WTC11 (cell line): ENCODE results near the gene PFKP. TPM values are rescaled to one million over a fixed set of nuclear protein-coding genes. Genes with fewer than 3 reads are reported as not detected.

Source experiments
- ATAC-seq: fragments of 200-7000 bp; cut with Tn5 transposase; 2 replicates; pipeline ENCODE4 v1.10.0; 2021; ENCODE audit warnings: mild to moderate bottlenecking, moderate library complexity
- CTCF ChIA-PET: fragments of 300-600 bp; sonication (Branson Sonifier 250); formaldehyde crosslinking; loops from one replicate; lab custom pipeline; 2021; ENCODE audit warnings: antibody characterized with exemption; lab: Charles Lee
- POLR2A ChIA-PET: fragments of 350-600 bp; sonication (Branson Sonifier 250); formaldehyde crosslinking; loops from one replicate; lab custom pipeline; 2021; ENCODE audit warnings: antibody characterized with exemption; lab: Charles Lee
- DNase-seq: peaks from one replicate; pipeline ENCODE4 v3.0.0; 2021; ENCODE audit warnings: low spot score
- H3K27ac Mint-ChIP-seq: 2 replicates; pipeline ENCODE4 v1.8.0; 2021; ENCODE audit warnings: mixed read lengths
- H3K27me3 Mint-ChIP-seq: 2 replicates; pipeline ENCODE4 v1.8.0; 2021; ENCODE audit warnings: low read depth, mild to moderate bottlenecking, moderate library complexity, mixed read lengths
- H3K36me3 Mint-ChIP-seq: 2 replicates; pipeline ENCODE4 v1.8.0; 2021; ENCODE audit warnings: mixed read lengths
- H3K4me1 Mint-ChIP-seq: 2 replicates; pipeline ENCODE4 v1.8.0; 2022; ENCODE audit warnings: mixed read lengths
- H3K4me3 Mint-ChIP-seq: 2 replicates; pipeline ENCODE4 v1.8.0; 2021; ENCODE audit warnings: mild to moderate bottlenecking, moderate library complexity, mixed read lengths
- H3K9me3 Mint-ChIP-seq: 2 replicates; pipeline ENCODE4 v1.8.0; 2021; ENCODE audit warnings: mixed read lengths
- ARID4B ChIP-seq: sonication (generic); formaldehyde crosslinking; IDR thresholded peaks from 2 replicates; pipeline ENCODE4 v1.8.0; 2023; ENCODE audit warnings: missing genetic modification reagents, mild to moderate bottlenecking, borderline replicate concordance
- ATF3 ChIP-seq: sonication (generic); formaldehyde crosslinking; conservative IDR thresholded peaks from 2 replicates; pipeline ENCODE4 v1.8.1; 2022; ENCODE audit warnings: mild to moderate bottlenecking, missing genetic modification reagents
- ETV6 ChIP-seq: sonication (generic); formaldehyde crosslinking; IDR thresholded peaks from 2 replicates; pipeline ENCODE4 v1.8.1; 2022; ENCODE audit warnings: mild to moderate bottlenecking, missing genetic modification reagents
- FOXJ3 ChIP-seq: sonication (generic); formaldehyde crosslinking; IDR thresholded peaks from 2 replicates; pipeline ENCODE4 v1.9.0; 2021; ENCODE audit warnings: missing genetic modification reagents, mild to moderate bottlenecking, borderline replicate concordance
- FOXK1 ChIP-seq: sonication (generic); formaldehyde crosslinking; IDR thresholded peaks from 2 replicates; pipeline ENCODE4 v1.8.0; 2022; ENCODE audit warnings: mild to moderate bottlenecking, moderate library complexity, missing genetic modification reagents
- IRF2 ChIP-seq: sonication (generic); formaldehyde crosslinking; IDR thresholded peaks from 2 replicates; pipeline ENCODE4 v1.8.0; 2022; ENCODE audit warnings: low read depth, missing genetic modification reagents, borderline replicate concordance
- JAZF1 ChIP-seq: fragments of 250-450 bp; sonication (Bioruptor Pico); IDR thresholded peaks from 2 replicates; pipeline ENCODE4 v1.9.0; 2021; ENCODE audit warnings: moderate library complexity, mild to moderate bottlenecking, inconsistent platforms
- NR1H2 ChIP-seq: sonication (generic); formaldehyde crosslinking; IDR thresholded peaks from 2 replicates; pipeline ENCODE4 v1.9.0; 2021; ENCODE audit warnings: mild to moderate bottlenecking, moderate library complexity, missing genetic modification reagents
- SMAD4 ChIP-seq: sonication (generic); formaldehyde crosslinking; IDR thresholded peaks from 2 replicates; pipeline ENCODE4 v1.8.0; 2022; ENCODE audit warnings: mild to moderate bottlenecking, missing genetic modification reagents
- SOX15 ChIP-seq: fragments of 250-450 bp; sonication (Bioruptor Pico); IDR thresholded peaks from 2 replicates; pipeline ENCODE4 v1.9.0; 2021; ENCODE audit warnings: mild to moderate bottlenecking
- TEAD1 ChIP-seq: sonication (generic); formaldehyde crosslinking; IDR thresholded peaks from 2 replicates; pipeline ENCODE4 v1.8.0; 2022; ENCODE audit warnings: mild to moderate bottlenecking, missing genetic modification reagents
- ZNF281 ChIP-seq: sonication (generic); formaldehyde crosslinking; IDR thresholded peaks from 2 replicates; pipeline ENCODE4 v1.8.0; 2023; ENCODE audit warnings: mild to moderate bottlenecking, missing genetic modification reagents
- total RNA-seq: library from RNA; stranded (reverse); gene quantifications from 3 replicates; pipeline ENCODE4 v1.2.3, GENCODE V29; 2021
- TF ChIP-seq, protein P1 (sequence below): sonication (generic); formaldehyde crosslinking; IDR thresholded peaks from 2 replicates; pipeline ENCODE4 v1.8.1; 2023; ENCODE audit warnings: mild to moderate bottlenecking, moderate library complexity, missing genetic modification reagents
- TF ChIP-seq, protein P2 (sequence below): sonication (generic); formaldehyde crosslinking; IDR thresholded peaks from 2 replicates; pipeline ENCODE4 v1.8.1; 2022; ENCODE audit warnings: low read depth, missing genetic modification reagents, borderline replicate concordance
- TF ChIP-seq, protein P3 (sequence below): fragments of 250-450 bp; sonication (Bioruptor Pico); conservative IDR thresholded peaks from 2 replicates; pipeline ENCODE4 v1.9.0; 2021; ENCODE audit warnings: mild to moderate bottlenecking

PFKP gene
- total RNA-seq, 1 experiment from 2014 or later, result 127 TPM

GRCh38 chr10:3111621-3112163 lies 44.3 kb downstream of the PFKP start (continued):
- no peak for TF ChIP-seq FOXK1 (CRISPR knock-in tag)
- TF ChIP-seq JAZF1 (CRISPR knock-in tag), result no peak
- no peak for TF ChIP-seq ETV6 (CRISPR knock-in tag)
- no peak for TF ChIP-seq FOXJ3
- TF ChIP-seq, protein P1, sequence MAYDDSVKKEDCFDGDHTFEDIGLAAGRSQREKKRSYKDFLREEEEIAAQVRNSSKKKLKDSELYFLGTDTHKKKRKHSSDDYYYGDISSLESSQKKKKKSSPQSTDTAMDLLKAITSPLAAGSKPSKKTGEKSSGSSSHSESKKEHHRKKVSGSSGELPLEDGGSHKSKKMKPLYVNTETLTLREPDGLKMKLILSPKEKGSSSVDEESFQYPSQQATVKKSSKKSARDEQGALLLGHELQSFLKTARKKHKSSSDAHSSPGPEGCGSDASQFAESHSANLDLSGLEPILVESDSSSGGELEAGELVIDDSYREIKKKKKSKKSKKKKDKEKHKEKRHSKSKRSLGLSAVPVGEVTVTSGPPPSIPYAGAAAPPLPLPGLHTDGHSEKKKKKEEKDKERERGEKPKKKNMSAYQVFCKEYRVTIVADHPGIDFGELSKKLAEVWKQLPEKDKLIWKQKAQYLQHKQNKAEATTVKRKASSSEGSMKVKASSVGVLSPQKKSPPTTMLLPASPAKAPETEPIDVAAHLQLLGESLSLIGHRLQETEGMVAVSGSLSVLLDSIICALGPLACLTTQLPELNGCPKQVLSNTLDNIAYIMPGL (CRISPR knock-in tag), result no peak

DNA sequence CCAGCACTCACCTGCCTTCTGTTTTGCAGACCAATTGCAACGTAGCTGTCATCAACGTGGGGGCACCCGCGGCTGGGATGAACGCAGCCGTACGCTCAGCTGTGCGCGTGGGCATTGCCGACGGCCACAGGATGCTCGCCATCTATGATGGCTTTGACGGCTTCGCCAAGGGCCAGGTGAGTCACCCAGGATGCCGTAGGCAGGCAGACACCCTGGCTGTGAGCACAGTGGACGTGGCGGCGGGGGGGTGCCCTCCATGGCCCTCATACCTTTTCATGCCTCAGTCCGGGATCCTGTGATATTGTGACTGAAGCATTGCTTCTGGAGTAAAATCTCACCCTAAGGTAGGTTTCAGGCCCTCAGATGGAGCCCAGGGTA lies 46.0 kb downstream of the PFKP start:
- ChIA-PET CTCF (no interaction called here), POLR2A (no interaction called here)
- ATAC-seq (no peak), DNase-seq (no peak)
- no peaks in the 10 kb centered on the region for H3K4me1 Mint-ChIP-seq
- H3K9me3 Mint-ChIP-seq, result peaks cover 4% of the 10 kb centered on the region; the same call in 1 of the 2 replicates
- H3K27ac Mint-ChIP-seq, result no peak overlapping the region
- H3K36me3 Mint-ChIP-seq, result peaks cover 93% of the 10 kb centered on the region
- H3K4me3 Mint-ChIP-seq, result no peak overlapping the region
- no peaks in the 10 kb centered on the region for H3K27me3 Mint-ChIP-seq
- TF ChIP-seq SMAD4 (CRISPR knock-in tag) (no peak), ATF3 (CRISPR knock-in tag) (no peak), NR1H2 (no peak), SOX15 (CRISPR knock-in tag) (no peak), ARID4B (no peak), IRF2 (CRISPR knock-in tag) (no peak), TEAD1 (CRISPR knock-in tag) (no peak), ZNF281 (no peak)
- TF ChIP-seq, protein P2, sequence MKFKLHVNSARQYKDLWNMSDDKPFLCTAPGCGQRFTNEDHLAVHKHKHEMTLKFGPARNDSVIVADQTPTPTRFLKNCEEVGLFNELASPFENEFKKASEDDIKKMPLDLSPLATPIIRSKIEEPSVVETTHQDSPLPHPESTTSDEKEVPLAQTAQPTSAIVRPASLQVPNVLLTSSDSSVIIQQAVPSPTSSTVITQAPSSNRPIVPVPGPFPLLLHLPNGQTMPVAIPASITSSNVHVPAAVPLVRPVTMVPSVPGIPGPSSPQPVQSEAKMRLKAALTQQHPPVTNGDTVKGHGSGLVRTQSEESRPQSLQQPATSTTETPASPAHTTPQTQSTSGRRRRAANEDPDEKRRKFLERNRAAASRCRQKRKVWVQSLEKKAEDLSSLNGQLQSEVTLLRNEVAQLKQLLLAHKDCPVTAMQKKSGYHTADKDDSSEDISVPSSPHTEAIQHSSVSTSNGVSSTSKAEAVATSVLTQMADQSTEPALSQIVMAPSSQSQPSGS, result no peak
- TF ChIP-seq, protein P3, sequence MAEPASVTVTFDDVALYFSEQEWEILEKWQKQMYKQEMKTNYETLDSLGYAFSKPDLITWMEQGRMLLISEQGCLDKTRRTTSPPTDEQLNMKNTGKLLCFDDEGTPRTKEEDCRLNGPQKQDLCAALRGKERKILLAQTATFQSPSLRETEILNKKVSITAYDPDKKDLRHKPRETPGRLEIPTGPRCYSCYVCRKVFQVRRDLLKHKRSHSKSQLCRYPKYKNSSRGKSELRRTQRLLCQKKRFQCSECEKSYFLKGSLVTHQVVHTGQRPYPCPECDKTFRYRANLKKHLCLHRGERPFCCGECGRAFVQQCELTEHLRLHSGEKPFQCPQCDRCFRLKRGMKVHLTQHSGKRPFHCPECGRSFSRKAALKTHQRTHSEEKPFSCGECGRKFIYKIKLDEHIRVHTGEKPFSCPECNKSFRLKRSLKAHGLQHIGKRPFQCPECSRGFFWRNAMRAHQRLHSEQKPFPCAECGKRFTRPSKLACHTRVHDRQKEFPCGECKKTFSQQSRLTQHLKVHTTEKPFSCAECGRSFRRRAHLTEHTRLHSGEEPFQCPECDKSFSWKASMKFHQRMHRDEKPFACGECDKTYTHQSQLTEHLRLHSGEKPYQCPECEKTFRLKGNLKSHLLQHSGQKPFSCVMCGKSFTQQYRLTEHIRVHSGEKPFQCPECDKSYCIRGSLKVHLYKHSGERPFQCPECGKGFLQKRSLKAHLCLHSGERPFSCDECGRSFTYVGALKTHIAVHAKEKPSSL (CRISPR knock-in tag), result no peak
